Muscle layer of duodenum (tissue), 2 donors: ENCODE results near the gene USH2A.

Source experiments
- H3K27ac ChIP-seq: one replicate; pipeline ENCODE4 v1.7.0; 2013; ENCODE audit warnings: mild to moderate bottlenecking, low read length
- H3K27me3 ChIP-seq: one replicate; pipeline ENCODE4 v1.7.0; 2013; ENCODE audit warnings: low read depth, mild to moderate bottlenecking, control low read depth, low read length
- H3K36me3 ChIP-seq, 2 donors: one replicate each; pipeline ENCODE4 v1.7.0; 2013; ENCODE audit warnings: low read length in 2 of 2, control low read depth in 1 of 2, mild to moderate bottlenecking in 1 of 2; ENCODE audit not compliant: insufficient read depth in 2 of 2, control insufficient read depth in 1 of 2
- H3K4me1 ChIP-seq, 2 donors: one replicate each; pipeline ENCODE4 v1.7.0; 2013; ENCODE audit warnings: low read length in 2 of 2, mild to moderate bottlenecking in 2 of 2, control low read depth in 1 of 2, moderate library complexity in 1 of 2; ENCODE audit not compliant: insufficient read depth in 2 of 2, control insufficient read depth in 1 of 2
- H3K4me3 ChIP-seq, 2 donors: one replicate each; pipeline ENCODE4 v1.7.0; 2013; ENCODE audit warnings: low read length in 2 of 2, low read depth in 1 of 2, mild to moderate bottlenecking in 1 of 2
- H3K9me3 ChIP-seq, 2 donors: one replicate each; pipeline ENCODE4 v1.7.0; 2013; ENCODE audit warnings: low read length in 2 of 2, control low read depth in 1 of 2, mild to moderate bottlenecking in 1 of 2; ENCODE audit not compliant: control insufficient read depth in 1 of 2
- donor health status: healthy.

The USH2A gene

GRCh38 chr1:215744419-215744818, 678.8 kb downstream of the USH2A start:
- H3K27ac ChIP-seq = no peak overlapping the region
- H3K9me3 ChIP-seq = no peaks in the 10 kb centered on the region
- H3K4me1 ChIP-seq = no peaks in the 10 kb centered on the region
- no peaks in the 10 kb centered on the region for H3K36me3 ChIP-seq
- H3K4me3 ChIP-seq = no peak overlapping the region
- H3K27me3 ChIP-seq = no peaks in the 10 kb centered on the region

GRCh38 chr1:215739025-215739424, 684.2 kb downstream of the USH2A start:
- no peak overlapping the region for H3K4me3 ChIP-seq
- H3K9me3 ChIP-seq = no peaks in the 10 kb centered on the region
- H3K4me1 ChIP-seq = no peaks in the 10 kb centered on the region
- H3K27ac ChIP-seq = no peak overlapping the region
- no peaks in the 10 kb centered on the region for H3K27me3 ChIP-seq
- H3K36me3 ChIP-seq = no peaks in the 10 kb centered on the region

DNA sequence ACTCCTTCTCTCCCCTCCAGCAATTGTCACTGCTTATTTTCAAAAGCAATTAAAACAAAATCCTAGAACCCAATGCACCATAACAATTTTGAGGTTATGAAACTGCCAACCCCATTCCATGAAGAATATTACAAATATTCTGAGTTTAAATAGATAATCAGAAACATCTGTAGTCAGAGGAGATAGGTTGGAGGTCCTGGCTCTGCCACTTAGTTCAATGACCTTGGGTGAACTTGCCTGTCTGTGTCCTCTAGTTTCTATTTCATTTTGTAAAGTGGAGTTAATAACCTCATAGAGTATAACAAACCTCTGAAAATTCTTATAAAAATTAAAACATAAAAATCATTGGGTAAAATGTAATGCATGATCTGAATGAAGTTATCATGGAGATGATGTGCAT, 691.5 kb downstream of the USH2A start:
- Histone ChIP-seq H3K27ac (no peak overlapping the region), H3K4me1 (no peaks in the 10 kb centered on the region), H3K27me3 (no peaks in the 10 kb centered on the region), H3K4me3 (no peak overlapping the region), H3K9me3 (no peaks in the 10 kb centered on the region), H3K36me3 (no peaks in the 10 kb centered on the region)

DNA sequence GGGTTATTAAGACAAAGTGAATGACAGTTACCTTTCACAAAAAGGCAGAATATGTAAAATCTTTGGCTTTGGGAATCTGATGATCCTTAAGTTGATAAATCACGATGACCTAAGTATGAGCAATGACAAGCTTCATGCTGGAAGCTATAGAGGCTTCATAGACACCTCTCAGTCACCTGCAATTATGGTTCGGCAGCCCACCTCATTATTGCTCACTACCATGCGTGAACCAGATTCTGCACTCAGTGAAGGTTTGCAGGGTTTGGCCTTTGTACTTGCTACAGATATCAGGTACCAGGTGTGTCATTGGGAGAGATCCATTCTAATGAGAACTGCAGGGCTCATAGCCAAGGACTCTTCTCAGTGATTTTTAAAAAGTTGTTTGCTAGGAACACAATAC, 692.6 kb downstream of the USH2A start:
- H3K27ac ChIP-seq = no peak overlapping the region
- H3K36me3 ChIP-seq = no peaks in the 10 kb centered on the region
- H3K27me3 ChIP-seq = no peaks in the 10 kb centered on the region
- H3K4me1 ChIP-seq = no peaks in the 10 kb centered on the region
- no peaks in the 10 kb centered on the region for H3K9me3 ChIP-seq
- no peak overlapping the region for H3K4me3 ChIP-seq

DNA sequence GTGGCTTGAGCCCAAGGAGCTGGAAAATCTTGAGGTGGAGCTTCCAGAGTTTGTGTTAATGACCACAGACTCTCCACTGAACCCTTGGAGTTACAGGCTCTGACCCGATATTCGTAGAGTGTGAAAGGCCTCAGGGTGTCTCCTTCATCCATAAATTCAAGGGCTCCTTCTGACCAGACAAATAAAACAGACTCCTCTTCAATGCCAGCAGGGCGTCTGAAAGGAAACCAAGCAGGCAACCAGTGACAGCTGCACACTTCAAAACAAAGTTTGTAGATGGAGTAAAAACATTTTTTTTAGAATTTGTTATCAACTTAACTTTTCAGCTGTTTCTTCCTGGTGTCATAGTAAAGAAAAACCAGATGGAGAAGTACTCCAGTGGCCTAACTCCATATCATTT, 695.1 kb downstream of the USH2A start:
- no peaks in the 10 kb centered on the region for H3K4me1 ChIP-seq
- H3K36me3 ChIP-seq = no peaks in the 10 kb centered on the region
- H3K4me3 ChIP-seq = no peak overlapping the region
- H3K9me3 ChIP-seq = no peaks in the 10 kb centered on the region
- no peak overlapping the region for H3K27ac ChIP-seq
- no peaks in the 10 kb centered on the region for H3K27me3 ChIP-seq

- H3K27ac ChIP-seq = no peak overlapping the region
- H3K4me3 ChIP-seq = no peak overlapping the region
- H3K9me3 ChIP-seq = no peaks in the 10 kb centered on the region
- no peaks in the 10 kb centered on the region for H3K27me3 ChIP-seq
- no peaks in the 10 kb centered on the region for H3K4me1 ChIP-seq
- H3K36me3 ChIP-seq = no peaks in the 10 kb centered on the region
Observed at GRCh38 chr1:215720126-215720525, 703.1 kb downstream of the USH2A start.

DNA sequence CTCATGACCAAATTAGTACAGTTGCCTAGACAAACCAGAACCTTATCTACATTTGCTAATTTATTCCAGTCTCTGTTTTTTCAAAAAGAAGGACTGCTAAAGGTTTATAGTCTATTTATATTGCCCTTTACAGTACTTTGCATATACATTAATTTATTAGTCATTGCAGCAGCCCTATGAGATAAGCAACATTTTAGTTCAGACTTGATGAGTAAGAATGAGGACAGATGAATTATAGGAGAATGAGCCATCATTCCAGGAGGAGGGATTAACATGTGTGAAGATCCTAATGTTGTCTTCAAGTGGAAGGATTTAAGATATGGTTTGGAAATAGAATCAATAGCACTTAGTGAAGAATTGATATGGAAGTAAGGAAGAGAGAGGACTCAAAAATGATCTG, 703.7 kb downstream of the USH2A start:
- Histone ChIP-seq H3K27me3 (no peaks in the 10 kb centered on the region), H3K36me3 (no peaks in the 10 kb centered on the region), H3K27ac (no peak overlapping the region), H3K9me3 (no peaks in the 10 kb centered on the region), H3K4me3 (no peak overlapping the region), H3K4me1 (no peaks in the 10 kb centered on the region)

DNA sequence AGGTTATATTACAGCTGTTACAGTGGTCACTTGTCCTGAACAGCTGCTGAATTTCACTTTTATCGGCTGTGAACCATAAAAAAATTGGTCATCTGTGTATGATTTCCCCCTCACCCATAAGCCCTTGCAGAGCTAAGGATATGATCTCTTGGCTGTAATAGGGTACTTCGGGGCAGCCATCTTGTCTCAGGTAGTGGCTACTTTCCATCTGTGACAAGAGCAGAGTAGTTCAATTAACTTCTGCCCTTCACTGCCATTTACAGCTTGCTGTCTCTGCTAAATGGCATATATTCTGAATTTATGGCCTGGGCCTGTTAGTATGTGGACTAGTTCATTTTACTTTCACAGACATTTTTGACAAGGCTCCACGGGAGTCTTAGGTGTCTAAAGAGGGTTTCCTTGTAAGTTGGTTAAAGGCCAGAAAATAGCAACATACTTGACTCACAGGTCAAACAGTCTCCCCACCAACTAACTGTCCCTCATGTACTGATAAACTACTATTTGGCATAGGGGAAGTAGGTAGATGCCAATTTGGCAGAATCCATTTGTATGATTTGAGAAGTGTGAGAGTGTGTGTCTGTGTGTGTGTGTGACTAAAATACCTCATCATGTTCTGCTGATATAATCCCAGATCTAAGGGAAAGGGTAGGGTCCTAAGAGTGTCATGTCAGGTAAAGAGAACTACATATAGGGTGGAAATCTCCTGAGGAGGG, 704.5 kb downstream of the USH2A start:
- no peaks in the 10 kb centered on the region for H3K36me3 ChIP-seq
- no peaks in the 10 kb centered on the region for H3K9me3 ChIP-seq
- H3K27me3 ChIP-seq = no peaks in the 10 kb centered on the region
- H3K27ac ChIP-seq = no peak overlapping the region
- no peaks in the 10 kb centered on the region for H3K4me1 ChIP-seq
- no peak overlapping the region for H3K4me3 ChIP-seq

- Histone ChIP-seq H3K9me3 (no peaks in the 10 kb centered on the region), H3K4me1 (no peaks in the 10 kb centered on the region), H3K4me3 (no peak overlapping the region), H3K27me3 (no peaks in the 10 kb centered on the region), H3K27ac (no peak overlapping the region), H3K36me3 (no peaks in the 10 kb centered on the region)
Observed at GRCh38 chr1:215717677-215718426, 705.4 kb downstream of the USH2A start.

- no peaks in the 10 kb centered on the region for H3K36me3 ChIP-seq
- H3K27me3 ChIP-seq = no peaks in the 10 kb centered on the region
- H3K27ac ChIP-seq = no peak overlapping the region
Observed at GRCh38 chr1:215710899-215711225, 712.4 kb downstream of the USH2A start.

DNA sequence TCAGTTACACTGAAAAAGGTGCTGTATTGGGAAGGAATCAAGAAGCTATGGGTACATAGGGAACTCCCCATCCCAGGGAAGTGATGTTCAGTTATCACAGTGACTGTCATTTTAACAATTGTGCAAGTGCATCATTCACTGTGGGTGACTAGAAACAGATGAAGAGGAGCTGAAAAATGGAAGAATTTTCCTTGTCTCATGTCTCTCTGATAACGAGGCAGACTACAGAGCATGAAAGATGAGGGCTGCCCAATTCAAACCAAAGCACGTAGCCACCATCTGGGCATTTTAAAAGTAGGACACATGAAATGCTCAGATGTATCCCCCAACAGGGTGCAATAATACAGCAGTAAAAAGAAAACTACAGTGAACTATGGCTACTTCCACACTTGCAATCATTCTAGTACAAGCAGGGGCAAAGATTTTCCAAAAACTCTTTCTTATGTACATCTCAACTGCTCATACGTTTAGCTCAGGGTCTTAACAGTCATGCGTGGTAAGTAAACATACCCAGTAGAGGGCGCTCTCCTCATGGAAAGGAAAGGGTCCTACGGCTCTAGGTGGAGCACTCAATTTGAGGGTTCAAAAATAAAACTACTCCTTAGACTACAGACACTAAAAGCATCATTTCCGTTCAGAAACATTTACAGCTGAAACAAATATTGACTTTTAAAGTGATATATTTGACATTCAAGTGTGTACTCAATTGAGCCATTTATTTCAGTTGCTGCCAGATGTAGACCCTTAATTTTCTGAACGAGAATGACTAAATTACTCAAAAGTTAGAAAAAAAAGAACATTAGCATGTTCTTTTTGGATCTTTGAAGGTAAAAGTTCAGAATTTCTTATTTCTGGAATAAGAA, 713.0 kb downstream of the USH2A start:
- Histone ChIP-seq H3K4me3 (no peak overlapping the region), H3K36me3 (no peaks in the 10 kb centered on the region), H3K4me1 (no peaks in the 10 kb centered on the region), H3K9me3 (no peaks in the 10 kb centered on the region), H3K27ac (no peak overlapping the region), H3K27me3 (no peaks in the 10 kb centered on the region)

More at GRCh38 chr1:215710899-215711225, 712.4 kb downstream of the USH2A start:
- H3K4me1 ChIP-seq = no peaks in the 10 kb centered on the region
- H3K4me3 ChIP-seq = no peak overlapping the region
- no peaks in the 10 kb centered on the region for H3K9me3 ChIP-seq
